Ovary (tissue), 3 donors: Measurements from ENCODE around the gene CPED1.

Experiments used
- CTCF ChIP-seq, 3 donors: fragments of 450-650 bp in 2 of 3; fragments of 200-600 bp in 1 of 3; IDR thresholded peaks; one replicate each; pipeline versions ENCODE4 v1.5.1 to v1.8.0; 2016 to 2022; ENCODE audit warnings: antibody characterized with exemption in 3 of 3, mild to moderate bottlenecking in 1 of 3
- POLR2A ChIP-seq: fragments of 450-650 bp; IDR thresholded peaks from one replicate; pipeline ENCODE4 v1.6.1; 2017; ENCODE audit warnings: antibody characterized with exemption, mild to moderate bottlenecking, moderate library complexity
- donor health status: DM: no; HTN: no; CAD: no.

DNA sequence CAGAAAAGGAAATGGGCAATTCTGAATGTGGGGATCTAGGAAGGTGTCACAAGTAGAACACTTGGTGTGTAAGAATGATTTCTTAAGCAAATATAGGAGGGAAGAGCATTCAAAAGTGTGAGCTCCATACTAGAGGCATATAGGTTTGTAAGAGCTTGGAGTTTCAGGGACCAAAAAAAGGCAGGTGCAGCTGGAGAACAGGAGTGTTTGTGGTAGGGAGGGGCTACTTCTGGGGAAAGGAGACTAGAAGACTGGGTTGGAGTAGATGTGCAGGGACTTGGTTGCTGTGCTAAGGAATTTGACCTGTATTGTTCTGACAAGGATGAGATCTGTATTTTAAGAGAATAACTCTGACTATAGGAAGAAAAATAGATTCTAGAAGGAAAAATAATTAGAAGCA, 46.4 kb downstream of the CPED1 start:
- TF ChIP-seq CTCF (IDR thresholded peaks at IDR 0.05) (no peak), POLR2A (no peak)
